ENCODE results near the gene CACNA1G. TPM values are rescaled to one million over a fixed set of nuclear protein-coding genes. Genes with fewer than 3 reads are reported as not detected.

Gene CACNA1G
- total RNA-seq, 2 experiments from 2014 or later, result not detected

- H3K9me2 ChIP-seq (ENCODE audit: insufficient read depth, low read length), result no peaks in the 10 kb centered on the region
- BruUV-seq (replicated peaks), result no TSS peak
- H3K4me3 ChIP-seq (ENCODE audit: low read depth, low read length, poor library complexity, severe bottlenecking), result no peak overlapping the region
- H3K36me3 ChIP-seq (ENCODE audit: insufficient read depth, low read length), result no peaks in the 10 kb centered on the region
- ChIA-PET CTCF (ENCODE audit: unreplicated experiment) (no interaction called here), POLR2A (no interaction called here)
- no peak for DNase-seq (ENCODE audit: low spot score)
- H3K79me2 ChIP-seq (ENCODE audit: insufficient read depth, low read depth, low read length), result no peaks in the 10 kb centered on the region
- no peak overlapping the region for H2AFZ ChIP-seq (ENCODE audit: low read length)
- no peak overlapping the region for H3K27ac ChIP-seq (ENCODE audit: low read depth, low read length, poor library complexity, severe bottlenecking)
- no peak overlapping the region for H3K4me2 ChIP-seq (ENCODE audit: low read length)
- H4K20me1 ChIP-seq (ENCODE audit: insufficient read depth, low read length), result no peaks in the 10 kb centered on the region
- no peak for TF ChIP-seq EZH2phosphoT487 (IDR thresholded peaks at IDR 0.05; ENCODE audit: borderline replicate concordance, low read depth, low read length)
- 0 out of 2 replicates have a peak, but pooled peaks have one; percentile 22 for TF ChIP-seq CTCF (conservative IDR thresholded peaks at IDR 0.05; ENCODE audit: low read length)
- H3K4me1 ChIP-seq (ENCODE audit: insufficient read depth, low read length, poor library complexity, severe bottlenecking), result no peaks in the 10 kb centered on the region
- intact Hi-C loops (cut with micrococcal nuclease; ENCODE audit: unreplicated experiment), result no loop called here
- H3K9me3 ChIP-seq (ENCODE audit: low read length), result no peaks in the 10 kb centered on the region
Observed at GRCh38 chr17:50575581-50576210, 15.2 kb downstream of the CACNA1G start.

DNA sequence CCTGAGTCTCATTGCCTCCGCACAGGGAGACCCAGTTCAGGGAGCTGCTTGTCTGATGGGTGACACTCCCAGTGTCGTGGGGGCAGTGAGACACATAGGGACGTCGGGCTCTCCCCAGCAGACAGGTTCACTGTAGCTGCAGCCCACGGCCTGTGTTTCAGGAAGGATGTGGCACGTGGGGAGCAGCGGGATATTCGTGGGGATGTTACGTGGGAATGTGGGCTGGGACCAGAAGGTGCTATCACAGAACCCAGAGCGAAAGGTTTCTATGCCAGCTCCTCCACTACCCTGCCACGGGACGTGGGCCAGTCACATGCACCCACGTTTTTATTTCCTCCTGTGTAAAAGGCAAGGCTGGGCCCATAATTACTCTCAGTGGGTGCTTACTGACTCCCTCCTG, 16.3 kb downstream of the CACNA1G start:
- Histone ChIP-seq H4K20me1 (ENCODE audit: insufficient read depth, low read length) (no peaks in the 10 kb centered on the region), H2AFZ (ENCODE audit: low read length) (no peak overlapping the region), H3K4me1 (ENCODE audit: insufficient read depth, low read length, poor library complexity, severe bottlenecking) (no peaks in the 10 kb centered on the region), H3K9me3 (ENCODE audit: low read length) (no peaks in the 10 kb centered on the region), H3K4me3 (ENCODE audit: low read depth, low read length, poor library complexity, severe bottlenecking) (no peak overlapping the region), H3K79me2 (ENCODE audit: insufficient read depth, low read depth, low read length) (no peaks in the 10 kb centered on the region), H3K36me3 (ENCODE audit: insufficient read depth, low read length) (no peaks in the 10 kb centered on the region), H3K9me2 (ENCODE audit: insufficient read depth, low read length) (no peaks in the 10 kb centered on the region), H3K4me2 (ENCODE audit: low read length) (no peak overlapping the region), H3K27ac (ENCODE audit: low read depth, low read length, poor library complexity, severe bottlenecking) (no peak overlapping the region)
- intact Hi-C loops (cut with micrococcal nuclease; ENCODE audit: unreplicated experiment), result no loop called here
- no peak for DNase-seq (ENCODE audit: low spot score)
- ChIA-PET CTCF (ENCODE audit: unreplicated experiment) (no interaction called here), POLR2A (no interaction called here)
- TF ChIP-seq EZH2phosphoT487 (IDR thresholded peaks at IDR 0.05; ENCODE audit: borderline replicate concordance, low read depth, low read length) (no peak), CTCF (conservative IDR thresholded peaks at IDR 0.05; ENCODE audit: low read length) (no peak)
- no TSS peak for BruUV-seq (replicated peaks)

DNA sequence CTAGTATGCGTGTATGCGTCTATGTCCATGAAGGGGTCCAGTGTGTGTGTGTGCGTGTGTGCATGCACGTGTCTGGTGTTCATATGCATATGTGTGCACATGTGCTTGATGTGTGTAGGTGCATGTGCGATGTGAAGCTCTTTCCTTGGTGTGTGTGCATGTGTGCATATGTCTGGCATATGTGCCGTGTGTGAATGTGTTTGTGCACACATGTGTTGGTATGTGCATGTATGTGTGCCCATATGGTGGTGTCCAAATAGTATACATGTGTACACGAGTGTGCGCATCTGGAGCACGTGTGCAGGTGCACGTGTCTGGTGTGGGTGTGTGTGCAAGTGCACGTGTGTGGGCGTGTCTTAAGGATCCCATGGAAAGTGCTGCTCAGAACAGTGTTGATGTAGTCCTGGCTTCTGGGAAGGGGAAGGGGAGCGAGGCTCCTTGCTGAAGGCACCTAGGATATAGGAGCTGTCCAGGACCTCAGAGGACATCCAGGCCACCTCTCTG, 17.0 kb downstream of the CACNA1G start:
- H3K27ac ChIP-seq (ENCODE audit: low read depth, low read length, poor library complexity, severe bottlenecking), result no peak overlapping the region
- POLR2A ChIA-PET, result no interaction called here
- BruUV-seq (replicated peaks), result no TSS peak
- no peaks in the 10 kb centered on the region for H3K36me3 ChIP-seq (ENCODE audit: insufficient read depth, low read length)
- no peak for TF ChIP-seq CTCF (conservative IDR thresholded peaks at IDR 0.05; ENCODE audit: low read length)
- TF ChIP-seq EZH2phosphoT487 (IDR thresholded peaks at IDR 0.05; ENCODE audit: borderline replicate concordance, low read depth, low read length), result no peak
- H3K4me1 ChIP-seq (ENCODE audit: insufficient read depth, low read length, poor library complexity, severe bottlenecking), result no peaks in the 10 kb centered on the region
- no peaks in the 10 kb centered on the region for H3K79me2 ChIP-seq (ENCODE audit: insufficient read depth, low read depth, low read length)
- no peak overlapping the region for H2AFZ ChIP-seq (ENCODE audit: low read length)
- CTCF ChIA-PET (ENCODE audit: unreplicated experiment), result interaction anchor here (0.5 kb wide), 1 partner anchor 12 kb away, joined by 6 read pairs; no protein-coding TSS in a partner anchor
- no peaks in the 10 kb centered on the region for H3K9me3 ChIP-seq (ENCODE audit: low read length)
- intact Hi-C loops (cut with micrococcal nuclease; ENCODE audit: unreplicated experiment), result no loop called here
- no peaks in the 10 kb centered on the region for H3K9me2 ChIP-seq (ENCODE audit: insufficient read depth, low read length)
- H3K4me2 ChIP-seq (ENCODE audit: low read length), result no peak overlapping the region
- no peak for DNase-seq (ENCODE audit: low spot score)
- no peak overlapping the region for H3K4me3 ChIP-seq (ENCODE audit: low read depth, low read length, poor library complexity, severe bottlenecking)
- no peaks in the 10 kb centered on the region for H4K20me1 ChIP-seq (ENCODE audit: insufficient read depth, low read length)
